Naive thymus-derived CD4-positive, alpha-beta T cell (primary cell): Measurements from ENCODE around the gene CXCL1. TPM values are rescaled to one million over a fixed set of nuclear protein-coding genes. Genes with fewer than 3 reads are reported as not detected.

Experiments used
- ATAC-seq: fragments of 150-1000 bp; cut with Tn5 transposase; 2 replicates; pipeline ENCODE4 v1.10.0; 2021; ENCODE audit warnings: mild to moderate bottlenecking, moderate library complexity
- CTCF ChIA-PET: fragments of 350-600 bp; sonication (Branson Sonifier 250); formaldehyde crosslinking; loops from one replicate; lab custom pipeline; 2021; ENCODE audit warnings: antibody characterized with exemption; lab: Charles Lee
- POLR2A ChIA-PET: fragments of 350-600 bp; sonication (Branson Sonifier 250); formaldehyde crosslinking; loops from one replicate; lab custom pipeline; 2021; ENCODE audit warnings: antibody characterized with exemption, inconsistent platforms; lab: Charles Lee
- DNase-seq, 9 donors: peaks; one replicate each; pipeline versions ENCODE4 v3.0.0 to v3.0.0-alpha.2; 2020 to 2022; ENCODE audit warnings: mixed read lengths in 1 of 9
- H3K27ac ChIP-seq: one replicate; pipeline ENCODE4 v1.7.0; 2013; ENCODE audit warnings: mild to moderate bottlenecking, low read depth, low read length, moderate library complexity
- H3K27me3 ChIP-seq, 2 donors: one replicate each; pipeline ENCODE4 v1.7.0; 2013; ENCODE audit warnings: low read length in 2 of 2, mild to moderate bottlenecking in 2 of 2, moderate library complexity in 2 of 2; ENCODE audit not compliant: control insufficient read depth in 2 of 2, insufficient read depth in 2 of 2
- H3K36me3 ChIP-seq, 3 experiments: 1 replicate in 2 of 3; 2 replicates in 1 of 3; pipeline ENCODE4 v1.7.0; 2013; ENCODE audit warnings: low read length in 3 of 3, mild to moderate bottlenecking in 3 of 3, moderate library complexity in 1 of 3; ENCODE audit not compliant: insufficient read depth in 3 of 3, control insufficient read depth in 2 of 3
- H3K4me1 ChIP-seq, 2 donors: one replicate each; pipeline ENCODE4 v1.7.0; 2013; ENCODE audit warnings: low read length in 2 of 2, mild to moderate bottlenecking in 2 of 2, moderate library complexity in 1 of 2; ENCODE audit not compliant: control insufficient read depth in 2 of 2, insufficient read depth in 2 of 2
- H3K4me3 ChIP-seq: 2 replicates; pipeline ENCODE4 v1.7.0; 2013; ENCODE audit warnings: mild to moderate bottlenecking, low read length
- H3K9me3 ChIP-seq, 3 experiments: 1 replicate in 2 of 3; 2 replicates in 1 of 3; pipeline ENCODE4 v1.7.0; 2013; ENCODE audit warnings: low read length in 3 of 3; ENCODE audit not compliant: control insufficient read depth in 2 of 3
- H3K27ac Mint-ChIP-seq, 9 donors: one replicate each; pipeline ENCODE4 v1.8.0; 2020 to 2022; ENCODE audit warnings: mixed read lengths in 9 of 9, mild to moderate bottlenecking in 8 of 9, moderate library complexity in 5 of 9, inconsistent platforms in 2 of 9
- H3K27me3 Mint-ChIP-seq, 5 donors: one replicate each; pipeline ENCODE4 v1.8.0; 2021 to 2022; ENCODE audit warnings: mixed read lengths in 5 of 5, mild to moderate bottlenecking in 1 of 5
- H3K36me3 Mint-ChIP-seq, 5 donors: one replicate each; pipeline ENCODE4 v1.8.0; 2020 to 2022; ENCODE audit warnings: mixed read lengths in 5 of 5, mild to moderate bottlenecking in 3 of 5, inconsistent platforms in 1 of 5
- H3K4me1 Mint-ChIP-seq, 7 donors: one replicate each; pipeline ENCODE4 v1.8.0; 2020 to 2022; ENCODE audit warnings: mixed read lengths in 7 of 7, mild to moderate bottlenecking in 3 of 7, inconsistent platforms in 1 of 7
- H3K4me3 Mint-ChIP-seq, 10 donors: one replicate each; pipeline ENCODE4 v1.8.0; 2020 to 2022; ENCODE audit warnings: mild to moderate bottlenecking in 10 of 10, mixed read lengths in 10 of 10, moderate library complexity in 6 of 10, inconsistent platforms in 2 of 10
- H3K9me3 Mint-ChIP-seq, 11 donors: one replicate each; pipeline ENCODE4 v1.8.0; 2020 to 2022; ENCODE audit warnings: mixed read lengths in 11 of 11, mild to moderate bottlenecking in 4 of 11, inconsistent platforms in 1 of 11, moderate library complexity in 1 of 11
- intact Hi-C, 2 donors: fragments of 100-400 bp; cut with micrococcal nuclease; formaldehyde crosslinking; loops; one replicate each; pipeline ENCODE4 v1.15.1; 2023
- polyA plus RNA-seq, 2 donors: library from polyadenylated mRNA; unstranded; fragments of 300-500 nt; fragmentation: Illumina TruSeq; gene quantifications; one replicate each; pipeline ENCODE4 v1.2.3, GENCODE V29; 2021
- total RNA-seq, 6 experiments: library from RNA in 5 of 6; stranded (reverse) in 5 of 6; gene quantifications; 1 replicate in 5 of 6; 2 replicates in 1 of 6; pipeline ENCODE4 v1.2.3 and lab custom pipeline; 2021 to 2026

Gene CXCL1
- total and polyA plus RNA-seq, 7 experiments from 2014 or later = 0.56 to 3.3 TPM; not detected in 5

DNA sequence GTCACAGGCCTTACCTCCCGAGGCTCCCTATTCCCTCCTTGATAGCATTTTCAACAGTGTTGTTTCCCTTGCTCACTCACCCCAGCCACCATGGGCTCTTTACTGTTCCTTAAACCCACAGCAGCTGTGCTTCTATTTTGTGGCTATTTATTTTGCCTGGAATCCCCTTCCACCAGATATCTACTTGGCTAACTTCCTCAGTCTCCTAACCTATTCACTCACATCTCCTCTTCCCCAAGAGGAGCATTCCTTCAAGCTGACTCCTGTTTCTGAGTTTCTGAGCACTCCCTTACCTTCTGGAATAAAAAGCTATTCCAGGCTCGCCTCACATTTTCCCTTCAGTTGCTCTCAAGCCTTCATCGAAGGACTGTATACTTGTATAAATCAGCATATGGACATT is 50.5 kb downstream of the CXCL1 start:
- DNase-seq (no peak), ATAC-seq (no peak)
- Mint-ChIP-seq H3K4me3 (no peak overlapping the region), H3K27me3 (no peaks in the 10 kb centered on the region), H3K4me1 (no peaks in the 10 kb centered on the region), H3K9me3 (peaks cover 0 to 2% (median 0%) of the 10 kb centered on the region in 11 donors), H3K27ac (no peak overlapping the region), H3K36me3 (no peaks in the 10 kb centered on the region)
- intact Hi-C loops = no loop called here
- H3K36me3 ChIP-seq = no peaks in the 10 kb centered on the region
- no peak overlapping the region for H3K4me3 ChIP-seq
- ChIA-PET CTCF (no interaction called here), POLR2A (no interaction called here)
- H3K9me3 ChIP-seq = no peaks in the 10 kb centered on the region
- no peaks in the 10 kb centered on the region for H3K4me1 ChIP-seq
- no peak overlapping the region for H3K27ac ChIP-seq
- H3K27me3 ChIP-seq = no peaks in the 10 kb centered on the region

Other genes starting within 250 kb of the CXCL1 start
- under 1 TPM in 4 of 5 experiments, not detected in 1; 0.05 to 0.42 (median 0.15) TPM for gene RASSF6, start 249.0 kb upstream of the CXCL1 start, total RNA-seq
- gene RASSF6, start 249.0 kb upstream of the CXCL1 start, polyA plus RNA-seq = under 1 TPM; 0.04 to 0.20 TPM
- 100 to 1,000 TPM in 2 of 5 experiments, 1 to 10 TPM in 3; 1.8 to 501 (median 4.4) TPM for gene CXCL8, start 128.8 kb upstream of the CXCL1 start, total RNA-seq
- under 1 TPM in 1 of 2 donors, not detected in 1; 0.20 TPM for gene CXCL8, start 128.8 kb upstream of the CXCL1 start, polyA plus RNA-seq
- gene CXCL6, start 32.7 kb upstream of the CXCL1 start, total RNA-seq = not detected
- not detected for gene CXCL6, start 32.7 kb upstream of the CXCL1 start, polyA plus RNA-seq
- gene PF4V1, start 16.1 kb upstream of the CXCL1 start, total RNA-seq = not detected
- gene PF4V1, start 16.1 kb upstream of the CXCL1 start, polyA plus RNA-seq = not detected
- 10 to 100 TPM in 1 of 5 experiments, under 1 TPM in 1, not detected in 3; 0.72 to 13.2 TPM for gene PF4, start 112.6 kb downstream of the CXCL1 start, total RNA-seq
- not detected for gene PF4, start 112.6 kb downstream of the CXCL1 start, polyA plus RNA-seq
- gene PPBP, start 118.8 kb downstream of the CXCL1 start, total RNA-seq = 10 to 100 TPM in 1 of 5 experiments, 1 to 10 TPM in 1, not detected in 3; 3.3 to 34.9 TPM
- gene PPBP, start 118.8 kb downstream of the CXCL1 start, polyA plus RNA-seq = not detected
- under 1 TPM in 1 of 5 experiments, not detected in 4; 0.29 TPM for gene CXCL5, start 129.3 kb downstream of the CXCL1 start, total RNA-seq
- not detected for gene CXCL5, start 129.3 kb downstream of the CXCL1 start, polyA plus RNA-seq
- 10 to 100 TPM in 1 of 5 experiments, 1 to 10 TPM in 1, under 1 TPM in 1, not detected in 2; 0.92 to 15.3 (median 3.0) TPM for gene CXCL3, start 169.3 kb downstream of the CXCL1 start, total RNA-seq
- not detected for gene CXCL3, start 169.3 kb downstream of the CXCL1 start, polyA plus RNA-seq
- 10 to 100 TPM in 2 of 5 experiments, under 1 TPM in 2, not detected in 1; 0.51 to 77.6 (median 13.6) TPM for gene CXCL2, start 229.8 kb downstream of the CXCL1 start, total RNA-seq
- not detected for gene CXCL2, start 229.8 kb downstream of the CXCL1 start, polyA plus RNA-seq